Measurements from ENCODE around the gene PCNP.

PCNP gene

DNA sequence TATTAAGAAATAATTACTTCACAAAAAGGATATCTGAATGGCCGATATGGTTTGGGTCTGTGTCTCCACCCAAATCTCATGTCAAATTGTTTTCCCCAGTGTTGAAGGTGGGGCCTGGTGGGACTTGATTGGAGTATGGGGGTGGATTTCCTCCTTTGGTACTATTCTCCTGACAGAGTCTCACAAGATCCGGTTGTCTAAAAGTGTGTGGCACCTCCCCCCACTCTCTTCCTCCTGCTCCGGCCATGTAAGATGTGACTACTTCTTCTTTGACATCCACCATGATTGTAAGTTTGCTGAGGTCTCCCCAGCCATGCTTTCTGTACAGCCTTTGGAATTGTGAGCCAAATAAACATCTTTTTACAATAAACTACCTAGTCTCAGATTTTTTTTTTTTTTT, 68.5 kb downstream of the PCNP start:
- Histone ChIP-seq H3K9ac (ENCODE audit: low read depth, low read length) (no peak overlapping the region), H3K4me2 (ENCODE audit: insufficient read depth, low read length) (no peak overlapping the region)

GRCh38 chr3:101643009-101643844, 69.2 kb downstream of the PCNP start:
- Histone ChIP-seq H3K4me3 (ENCODE audit: low read depth in 1 of 2, low read length in 2 of 2) (no peak overlapping the region), H3K9me3 (ENCODE audit: insufficient read depth, low read length, severe bottlenecking) (no peaks in the 10 kb centered on the region), H3K36me3 (ENCODE audit: insufficient read depth, low read length) (peaks cover 5% of the 10 kb centered on the region; the same call in 1 of the 2 replicates), H4K20me1 (ENCODE audit: insufficient read depth, low read length) (no peaks in the 10 kb centered on the region), H3K27ac (ENCODE audit: low read length) (no peak overlapping the region), H3K27me3 (ENCODE audit: insufficient read depth, low read length, poor library complexity) (no peaks in the 10 kb centered on the region), H2AFZ (ENCODE audit: low read depth, low read length) (no peak overlapping the region), H3K4me2 (ENCODE audit: insufficient read depth, low read length) (no peak overlapping the region), H3K9ac (ENCODE audit: low read depth, low read length) (no peak overlapping the region), H3K79me2 (ENCODE audit: insufficient read depth, low read length) (no peaks in the 10 kb centered on the region), H3K4me1 (ENCODE audit: insufficient read depth, low read length) (no peaks in the 10 kb centered on the region)
- ATAC-seq (ENCODE audit: insufficient read depth, low read depth) (no peak), DNase-seq (no peak)
- TF ChIP-seq EZH2 (IDR thresholded peaks at IDR 0.05; ENCODE audit: borderline replicate concordance, low read depth, low read length, severe bottlenecking) = no peak
- TF ChIP-seq, protein P1, sequence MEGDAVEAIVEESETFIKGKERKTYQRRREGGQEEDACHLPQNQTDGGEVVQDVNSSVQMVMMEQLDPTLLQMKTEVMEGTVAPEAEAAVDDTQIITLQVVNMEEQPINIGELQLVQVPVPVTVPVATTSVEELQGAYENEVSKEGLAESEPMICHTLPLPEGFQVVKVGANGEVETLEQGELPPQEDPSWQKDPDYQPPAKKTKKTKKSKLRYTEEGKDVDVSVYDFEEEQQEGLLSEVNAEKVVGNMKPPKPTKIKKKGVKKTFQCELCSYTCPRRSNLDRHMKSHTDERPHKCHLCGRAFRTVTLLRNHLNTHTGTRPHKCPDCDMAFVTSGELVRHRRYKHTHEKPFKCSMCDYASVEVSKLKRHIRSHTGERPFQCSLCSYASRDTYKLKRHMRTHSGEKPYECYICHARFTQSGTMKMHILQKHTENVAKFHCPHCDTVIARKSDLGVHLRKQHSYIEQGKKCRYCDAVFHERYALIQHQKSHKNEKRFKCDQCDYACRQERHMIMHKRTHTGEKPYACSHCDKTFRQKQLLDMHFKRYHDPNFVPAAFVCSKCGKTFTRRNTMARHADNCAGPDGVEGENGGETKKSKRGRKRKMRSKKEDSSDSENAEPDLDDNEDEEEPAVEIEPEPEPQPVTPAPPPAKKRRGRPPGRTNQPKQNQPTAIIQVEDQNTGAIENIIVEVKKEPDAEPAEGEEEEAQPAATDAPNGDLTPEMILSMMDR (IDR thresholded peaks at IDR 0.05; ENCODE audit: borderline replicate concordance, extremely low read depth, low read length, poor library complexity, severe bottlenecking) = no peak

More for the DNA sequence above, 68.5 kb downstream of the PCNP start:
- no peak for DNase-seq
- H3K27me3 ChIP-seq (ENCODE audit: insufficient read depth, low read length, poor library complexity) = no peaks in the 10 kb centered on the region
- H3K79me2 ChIP-seq (ENCODE audit: insufficient read depth, low read length) = no peaks in the 10 kb centered on the region
- H2AFZ ChIP-seq (ENCODE audit: low read depth, low read length) = no peak overlapping the region
- no peak for ATAC-seq (ENCODE audit: insufficient read depth, low read depth)
- H3K4me1 ChIP-seq (ENCODE audit: insufficient read depth, low read length) = no peaks in the 10 kb centered on the region
- H3K36me3 ChIP-seq (ENCODE audit: insufficient read depth, low read length) = peaks cover under 1% of the 10 kb centered on the region; the same call in 1 of the 2 replicates
- H3K27ac ChIP-seq (ENCODE audit: low read length) = no peak overlapping the region
- H4K20me1 ChIP-seq (ENCODE audit: insufficient read depth, low read length) = no peaks in the 10 kb centered on the region
- no peak overlapping the region for H3K4me3 ChIP-seq (ENCODE audit: low read depth in 1 of 2, low read length in 2 of 2)
- TF ChIP-seq, protein P1 (IDR thresholded peaks at IDR 0.05; ENCODE audit: borderline replicate concordance, extremely low read depth, low read length, poor library complexity, severe bottlenecking) = no peak
- no peak for TF ChIP-seq EZH2 (IDR thresholded peaks at IDR 0.05; ENCODE audit: borderline replicate concordance, low read depth, low read length, severe bottlenecking)
- H3K9me3 ChIP-seq (ENCODE audit: insufficient read depth, low read length, severe bottlenecking) = no peaks in the 10 kb centered on the region

Measured in DND-41 (cell line).